GM11168 (cell line): Measurements from ENCODE around the gene PKP2.
"Not testable (repeated sequence)": the region's sequence is repeated elsewhere in the genome, so short reads cannot be mapped to it uniquely, and the experiment has no call there.

Experiments
- in situ Hi-C: fragments of 300-500 bp; cut with MboI; formaldehyde crosslinking; loops from one replicate; pipeline ENCODE4 v1.12.0; 2022; ENCODE audit warnings: low sequenced_read_pairs; ENCODE audit not compliant: unreplicated experiment

The PKP2 gene

DNA sequence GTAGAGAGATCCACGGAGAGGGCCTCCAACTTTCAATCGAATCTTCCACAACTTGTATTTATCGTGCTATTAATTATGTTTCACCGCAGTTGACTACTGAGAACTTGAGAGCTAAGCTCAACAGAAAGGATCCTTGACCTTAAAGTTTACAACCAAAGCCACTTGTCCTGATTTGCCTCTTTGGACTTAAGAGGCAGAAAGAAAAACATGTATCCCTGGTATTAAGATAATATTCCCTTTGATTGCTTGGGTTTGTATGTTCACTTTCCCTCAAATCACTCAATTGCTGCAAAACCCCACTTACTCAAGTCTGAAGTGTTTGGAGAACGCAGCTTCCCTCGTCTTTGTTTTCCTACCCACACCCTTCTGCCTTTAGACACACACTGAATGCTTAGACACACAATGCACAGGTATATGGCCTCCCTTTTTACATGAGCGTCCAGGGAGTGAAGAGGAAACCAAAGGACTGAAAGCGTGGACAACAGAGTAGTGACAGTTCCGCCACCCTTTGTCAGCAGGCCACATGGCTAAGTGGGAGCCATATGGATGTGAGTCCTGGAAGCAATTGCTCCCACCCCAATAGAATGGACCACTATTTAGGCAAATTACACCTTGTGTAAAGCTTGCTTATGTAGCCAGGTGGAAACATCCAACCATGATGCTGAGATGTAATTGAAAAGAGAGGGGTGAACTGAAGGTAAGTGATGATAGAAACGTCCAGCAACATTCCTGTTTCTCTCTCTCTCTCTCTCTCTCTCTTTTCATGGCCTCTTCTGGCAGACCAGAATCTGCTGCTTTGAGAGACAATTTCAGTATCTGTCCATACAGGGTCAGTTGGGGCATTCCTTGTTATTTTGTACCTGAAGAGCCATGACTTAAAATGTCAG lies 1.4 kb upstream of the PKP2 start:
- in situ Hi-C loops = no loop called here

DNA sequence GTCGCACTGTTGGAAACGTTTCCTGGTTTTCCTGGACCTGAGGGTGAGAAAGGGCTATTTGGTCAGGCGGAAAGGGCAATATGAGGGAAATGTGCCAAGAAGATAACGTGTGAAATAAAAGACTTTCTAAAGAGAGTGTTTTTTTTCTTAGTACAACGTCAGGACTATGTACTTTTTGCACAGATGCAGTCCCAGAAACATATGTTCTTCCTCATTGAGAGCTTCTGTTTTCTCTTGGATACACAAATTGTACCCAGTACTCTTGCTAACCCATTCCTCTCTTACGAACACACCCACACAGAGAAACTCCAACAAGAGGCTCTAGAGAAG lies 669 bp upstream of the PKP2 start:
- in situ Hi-C loops = no loop called here

GRCh38 chr12:32895688-32896431 lies 717 bp downstream of the PKP2 start:
- in situ Hi-C loops = no loop called here

GRCh38 chr12:32894566-32894965 lies 2.0 kb downstream of the PKP2 start:
- in situ Hi-C loops = no loop called here

DNA sequence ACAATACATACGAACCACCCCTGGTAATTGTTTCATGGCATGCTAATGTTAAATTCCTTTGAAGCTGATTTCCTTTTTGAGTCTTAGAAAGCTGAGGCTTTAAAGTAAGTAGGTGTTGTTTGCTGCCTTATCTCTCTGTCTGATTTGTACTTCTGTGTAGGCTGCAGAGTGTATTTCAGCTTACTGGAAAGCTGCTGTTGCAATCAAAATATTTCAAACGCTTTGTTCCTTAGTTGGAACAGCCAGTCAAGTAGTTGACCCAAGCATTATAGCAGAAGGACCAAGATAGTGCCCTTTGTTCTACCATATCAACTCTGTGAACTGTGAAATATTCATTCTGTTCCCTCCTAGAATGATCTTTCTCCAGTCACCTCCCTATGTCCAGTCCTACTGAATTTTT lies 3.1 kb downstream of the PKP2 start:
- in situ Hi-C loops = no loop called here

GRCh38 chr12:32893043-32893442 lies 3.5 kb downstream of the PKP2 start:
- in situ Hi-C loops = no loop called here

DNA sequence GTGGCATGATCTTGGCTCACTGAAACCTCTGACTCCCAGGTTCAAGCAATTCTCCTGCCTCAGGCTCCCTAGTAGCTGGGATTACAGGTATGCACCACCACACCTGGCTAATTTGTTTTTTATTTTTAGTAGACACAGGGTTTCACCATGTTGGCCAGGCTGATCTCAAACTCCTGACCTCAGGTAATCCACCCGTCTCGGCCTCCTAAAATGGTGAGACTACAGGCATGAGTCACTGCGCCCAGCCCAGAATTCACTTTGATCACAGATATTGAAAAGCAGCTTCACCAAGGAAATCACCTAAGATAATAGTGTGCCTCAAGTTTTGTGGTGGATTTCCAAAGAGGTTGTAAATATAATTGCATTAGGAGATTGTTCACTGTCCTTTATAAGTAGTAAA lies 4.2 kb downstream of the PKP2 start:
- in situ Hi-C loops = not testable (repeated sequence)

DNA sequence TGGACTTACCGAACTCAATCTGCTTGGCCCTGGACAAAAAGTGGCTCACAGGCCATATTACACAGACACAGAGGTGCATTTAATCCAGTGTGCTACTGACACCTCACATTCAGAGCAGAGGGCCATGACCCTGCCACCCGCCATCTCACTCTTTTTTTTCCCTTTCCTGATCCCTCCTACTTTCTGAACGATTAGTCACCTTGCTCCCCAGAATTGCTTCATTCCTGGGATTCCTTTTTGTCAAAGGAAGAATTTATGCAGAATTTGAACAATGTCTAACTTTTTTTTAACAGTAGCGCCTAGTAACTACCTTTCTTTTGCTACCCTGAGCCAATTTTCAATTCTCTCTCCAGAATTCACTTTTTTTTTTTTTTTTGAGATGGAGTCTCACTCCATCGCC lies 4.6 kb downstream of the PKP2 start:
- in situ Hi-C loops = no loop called here

- in situ Hi-C loops = no loop called here
Measured at GRCh38 chr12:32891526-32891925, 5.1 kb downstream of the PKP2 start.

DNA sequence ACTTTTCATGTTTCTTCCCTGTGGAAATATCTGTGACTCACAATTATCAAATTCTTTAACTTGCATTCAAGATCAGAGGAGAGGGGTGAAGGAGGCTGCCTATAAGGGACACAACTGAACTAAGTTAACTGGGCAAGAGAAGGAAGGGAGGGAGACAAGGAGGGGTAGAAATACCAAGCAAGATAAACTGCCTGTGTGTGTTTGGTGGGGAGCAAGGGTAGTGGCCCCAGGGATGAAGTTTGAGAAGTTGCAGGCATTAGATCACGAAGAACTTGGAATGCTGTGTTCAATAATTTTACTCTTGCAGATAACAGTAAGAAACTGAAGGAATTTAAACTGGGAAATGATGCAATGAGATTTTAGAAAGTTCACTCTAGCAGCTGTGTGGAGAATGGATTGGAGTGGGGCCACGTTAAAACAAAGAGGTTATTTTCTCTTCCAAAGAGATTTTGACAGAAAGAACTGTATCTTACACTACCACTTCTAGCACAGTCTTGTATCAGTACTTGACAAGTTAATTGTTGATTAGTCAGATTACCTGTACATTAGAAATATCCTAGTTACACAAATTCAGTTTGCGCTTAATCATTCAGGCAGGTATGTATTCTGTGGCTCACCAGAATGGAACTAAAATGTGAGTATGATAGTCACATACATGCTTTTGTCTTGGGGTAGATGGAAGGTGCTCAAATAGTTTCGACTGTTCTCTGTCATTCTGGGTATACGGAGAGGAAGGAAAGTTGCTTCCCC lies 7.4 kb downstream of the PKP2 start:
- in situ Hi-C loops = no loop called here

GRCh38 chr12:32887058-32887457 lies 9.5 kb downstream of the PKP2 start:
- in situ Hi-C loops = no loop called here

GRCh38 chr12:32885831-32886230 lies 10.7 kb downstream of the PKP2 start:
- in situ Hi-C loops = no loop called here

DNA sequence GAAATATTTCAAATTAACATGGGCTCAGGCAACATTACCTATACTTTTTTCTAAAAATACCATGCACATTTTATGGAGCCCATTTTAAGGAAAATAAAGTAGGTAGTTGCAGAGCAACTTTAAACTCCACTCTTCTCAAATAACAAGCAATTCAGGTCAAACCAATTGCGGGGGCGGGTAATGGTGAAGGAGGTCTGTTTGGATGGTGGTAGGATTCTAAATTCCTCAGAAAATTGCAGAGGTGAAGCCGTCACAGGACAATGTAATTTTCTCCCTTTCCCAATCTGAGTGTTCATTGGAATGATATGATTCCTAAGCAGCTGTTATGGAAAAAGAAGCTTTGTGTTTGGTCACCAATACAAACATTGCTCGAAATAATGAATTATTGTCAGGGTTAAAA lies 11.6 kb downstream of the PKP2 start:
- in situ Hi-C loops = no loop called here

DNA sequence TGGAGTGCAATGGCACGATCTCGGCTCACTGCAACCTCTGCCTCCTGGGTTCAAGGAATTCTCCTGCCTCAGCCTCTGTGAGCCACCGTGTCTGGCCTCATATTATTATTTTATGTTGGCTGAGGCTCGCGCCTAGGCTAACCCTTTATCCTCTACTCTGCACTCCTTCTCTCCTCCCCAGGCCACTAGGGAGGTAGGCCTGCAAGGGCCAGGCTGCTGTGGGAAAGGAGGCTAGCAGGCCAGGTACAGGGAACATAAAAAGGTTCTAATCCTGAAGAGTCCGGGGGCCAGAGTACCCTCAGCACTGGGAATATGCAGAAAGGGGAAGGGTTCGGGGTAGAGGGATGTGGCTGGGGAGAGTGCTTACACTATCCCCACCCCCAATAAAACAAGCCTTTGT lies 14.9 kb downstream of the PKP2 start:
- in situ Hi-C loops = no loop called here

GRCh38 chr12:32881107-32881506 lies 15.5 kb downstream of the PKP2 start:
- in situ Hi-C loops = no loop called here

DNA sequence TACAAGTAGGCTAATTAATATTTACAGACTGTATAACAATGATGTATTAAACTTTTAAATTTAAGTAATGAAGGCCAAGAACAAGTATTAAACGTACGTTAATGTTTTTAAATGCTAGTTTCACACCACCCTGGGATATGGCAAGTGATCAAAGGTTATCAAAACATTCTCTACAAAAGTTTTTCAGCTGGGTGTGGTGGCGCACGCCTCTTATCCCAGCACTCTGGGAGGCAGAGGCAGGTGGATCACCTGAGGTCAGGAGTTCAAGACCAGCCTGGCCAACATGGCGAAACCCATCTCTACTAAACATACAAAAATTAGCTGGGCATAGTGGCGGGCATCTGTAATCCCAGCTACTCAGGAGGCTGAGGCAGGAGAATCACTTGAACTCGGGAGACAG lies 17.5 kb downstream of the PKP2 start:
- in situ Hi-C loops = not testable (repeated sequence)

DNA sequence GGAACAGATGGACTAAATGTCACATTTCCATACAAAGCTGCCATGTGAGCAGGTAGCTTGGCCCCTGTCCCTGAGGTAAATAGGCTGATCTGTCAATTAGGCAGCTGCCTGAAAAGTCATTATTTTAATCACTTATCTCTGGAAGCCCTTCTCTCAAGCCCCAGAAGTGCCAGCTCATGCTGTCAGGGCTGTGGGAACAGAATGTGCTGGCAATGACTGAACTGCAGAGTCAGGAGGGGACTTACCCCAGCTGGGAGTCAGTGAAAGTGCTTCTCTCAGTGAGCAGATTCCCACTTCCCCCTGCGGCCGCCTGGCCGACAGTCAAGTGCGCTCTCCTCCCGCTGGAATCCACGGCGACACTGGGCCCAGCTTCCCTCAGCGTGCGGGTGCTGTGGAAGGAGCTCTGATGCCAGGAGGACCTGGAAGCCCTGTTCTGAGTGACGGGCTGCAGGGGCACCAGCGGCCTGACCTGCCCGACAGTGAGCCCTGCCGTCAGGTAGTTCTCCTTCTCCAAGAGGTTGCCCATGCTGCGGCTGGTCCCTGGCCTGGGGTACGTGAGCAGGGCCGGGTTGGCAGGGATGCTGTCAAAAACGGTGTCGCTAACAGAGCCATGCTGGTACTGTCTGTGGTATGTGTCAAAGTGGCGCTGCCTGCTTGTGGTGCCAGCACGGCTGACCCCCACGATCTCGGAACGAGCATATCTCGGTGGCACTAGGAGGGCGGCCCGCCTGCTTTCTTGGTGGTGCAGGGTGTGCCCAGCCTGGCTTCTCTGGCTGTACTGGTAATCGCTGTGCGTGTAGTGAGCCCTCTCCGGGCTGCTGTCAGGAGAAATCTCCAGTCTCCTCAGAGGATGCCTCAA lies 18.7 kb downstream of the PKP2 start:
- in situ Hi-C loops = no loop called here

DNA sequence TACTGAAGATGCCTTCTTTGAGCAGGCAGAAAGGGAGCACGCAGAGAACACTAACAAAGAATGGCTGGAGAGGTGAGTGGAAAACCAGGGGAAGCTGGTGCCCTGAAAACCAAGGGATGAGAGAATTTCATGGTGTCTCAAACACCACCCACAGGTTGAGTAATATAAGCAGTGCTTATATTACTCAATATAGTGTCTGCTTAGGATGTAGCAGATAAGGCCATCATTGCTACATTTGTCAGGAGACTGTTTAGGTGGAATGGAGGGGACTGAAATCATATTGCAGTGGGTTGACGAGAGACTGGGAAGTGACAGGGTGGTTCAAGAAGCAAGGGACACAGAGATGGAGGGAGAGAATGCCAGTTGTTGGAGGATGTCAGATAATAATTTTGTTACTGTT lies 20.6 kb downstream of the PKP2 start:
- in situ Hi-C loops = no loop called here

DNA sequence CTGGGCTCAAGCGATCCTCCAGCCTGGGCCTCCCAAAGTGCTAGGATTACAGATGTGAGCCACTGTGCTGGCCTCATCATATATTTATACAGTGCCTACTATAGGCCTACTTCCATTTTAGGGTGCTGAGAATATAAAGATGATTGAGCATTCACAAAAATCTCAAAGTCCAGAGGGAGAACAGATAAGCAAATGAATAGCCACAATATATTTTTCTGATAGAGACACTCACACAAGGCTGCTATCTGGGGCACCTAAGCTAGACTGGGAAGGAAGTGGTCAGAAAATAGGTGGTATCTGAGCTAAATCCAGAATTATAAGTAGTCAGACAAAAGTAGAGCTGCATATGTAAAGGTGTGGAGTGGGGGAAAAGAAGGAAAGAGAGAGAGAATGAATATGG lies 21.6 kb downstream of the PKP2 start:
- in situ Hi-C loops = no loop called here

- in situ Hi-C loops = no loop called here
Measured at GRCh38 chr12:32874078-32874477, 22.5 kb downstream of the PKP2 start.
